GM12874 (cell line): ENCODE measurements around the gene RALA.

Experiments
- CTCF ChIP-seq: IDR thresholded peaks from 2 replicates; pipeline ENCODE4 v1.5.1; 2011; ENCODE audit warnings: low read depth, mild to moderate bottlenecking, control low read depth, low read length, moderate library complexity; ENCODE audit not compliant: insufficient read depth

Gene RALA

GRCh38 chr7:39749717-39750116 lies 126.3 kb downstream of the RALA start:
- TF ChIP-seq CTCF = no peak

GRCh38 chr7:39750253-39751077 lies 127.1 kb downstream of the RALA start:
- TF ChIP-seq CTCF = no peak

- no peak for TF ChIP-seq CTCF
Measured at GRCh38 chr7:39753823-39754325, 130.5 kb downstream of the RALA start.

GRCh38 chr7:39754326-39755120 lies 131.2 kb downstream of the RALA start:
- no peak for TF ChIP-seq CTCF

- no peak for TF ChIP-seq CTCF
Measured at GRCh38 chr7:39757604-39758003, 134.2 kb downstream of the RALA start.
